SK-N-MC (cell line): Measurements from ENCODE around the gene EPC2.
"Not testable (repeated sequence)": the region's sequence is repeated elsewhere in the genome, so short reads cannot be mapped to it uniquely, and the experiment has no call there.

Experiments used
- EZH2 ChIP-seq: fragments of 200-600 bp; sonication (generic); IDR thresholded peaks from one replicate; pipeline ENCODE4 v1.6.1; 2017; ENCODE audit warnings: antibody characterized with exemption
- POLR2AphosphoS5 ChIP-seq: IDR thresholded peaks from 2 replicates; pipeline ENCODE4 v1.6.1; 2012; ENCODE audit warnings: mild to moderate bottlenecking, low read depth, low read length, borderline replicate concordance

DNA sequence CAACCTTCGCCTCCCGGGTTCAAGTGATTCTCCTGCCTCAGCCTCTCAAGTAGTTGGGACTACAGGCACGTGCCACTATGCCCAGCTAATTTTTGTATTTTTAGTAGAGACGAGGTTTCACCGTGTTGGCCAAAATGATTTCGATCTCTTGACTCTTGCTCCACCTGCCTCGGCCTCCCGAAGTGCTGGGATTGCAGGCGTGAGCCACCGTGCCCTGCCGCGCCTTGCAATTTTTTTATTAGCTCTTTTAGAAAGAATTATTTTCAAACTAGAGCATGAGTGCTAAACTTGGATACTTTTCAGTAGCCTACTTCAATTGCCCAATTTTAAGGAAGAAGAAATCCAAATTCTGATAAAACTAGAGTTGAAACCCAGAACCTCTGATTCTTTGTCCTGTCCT, 3.2 kb downstream of the EPC2 start:
- not testable (repeated sequence) for TF ChIP-seq EZH2, POLR2AphosphoS5
